HG02798 (cell line): ENCODE results near the gene ZNF785.
A peak's percentile ranks its signal among the peaks of the same experiment; 100 is the strongest.
"Not testable (repeated sequence)": the region's sequence is repeated elsewhere in the genome, so short reads cannot be mapped to it uniquely, and the experiment has no call there.

ENCODE experiments used
- ATAC-seq: cut with Tn5 transposase; IDR thresholded peaks from one replicate; pipeline ENCODE4 v1.9.1; 2021; ENCODE audit warnings: mild to moderate bottlenecking; ENCODE audit not compliant: unreplicated experiment, poor library complexity

Gene ZNF785

GRCh38 chr16:30543067-30543466 is 42.4 kb downstream of the ZNF785 start:
- no peak for ATAC-seq

GRCh38 chr16:30541502-30542329 is 43.8 kb downstream of the ZNF785 start:
- no peak for ATAC-seq

DNA sequence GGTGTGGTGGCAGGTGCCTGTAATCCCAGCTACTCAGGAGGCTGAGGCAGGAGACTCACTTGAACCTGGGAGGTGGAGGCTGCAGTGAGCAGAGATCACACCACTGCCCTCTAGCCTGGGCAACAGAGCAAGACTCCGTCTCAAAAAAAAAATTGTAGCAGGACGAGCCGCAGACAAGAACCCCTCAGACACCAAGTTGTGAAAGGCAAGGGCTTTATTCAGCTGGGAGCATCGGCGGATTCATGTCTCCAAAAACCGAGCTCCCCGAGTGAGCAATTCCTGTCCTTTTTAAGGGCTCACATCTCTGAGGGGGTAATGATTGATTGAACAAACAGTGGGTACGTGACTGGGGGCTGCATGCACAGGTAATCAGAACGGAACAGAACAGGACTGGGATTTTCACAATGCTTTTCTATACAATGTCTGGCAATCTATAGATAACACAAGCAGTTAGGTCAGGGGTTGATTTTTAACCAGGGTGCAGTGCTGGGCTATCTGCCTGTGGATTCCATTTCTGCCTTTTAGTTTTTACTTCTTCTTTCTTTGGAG is 44.5 kb downstream of the ZNF785 start:
- not testable (repeated sequence) for ATAC-seq

DNA sequence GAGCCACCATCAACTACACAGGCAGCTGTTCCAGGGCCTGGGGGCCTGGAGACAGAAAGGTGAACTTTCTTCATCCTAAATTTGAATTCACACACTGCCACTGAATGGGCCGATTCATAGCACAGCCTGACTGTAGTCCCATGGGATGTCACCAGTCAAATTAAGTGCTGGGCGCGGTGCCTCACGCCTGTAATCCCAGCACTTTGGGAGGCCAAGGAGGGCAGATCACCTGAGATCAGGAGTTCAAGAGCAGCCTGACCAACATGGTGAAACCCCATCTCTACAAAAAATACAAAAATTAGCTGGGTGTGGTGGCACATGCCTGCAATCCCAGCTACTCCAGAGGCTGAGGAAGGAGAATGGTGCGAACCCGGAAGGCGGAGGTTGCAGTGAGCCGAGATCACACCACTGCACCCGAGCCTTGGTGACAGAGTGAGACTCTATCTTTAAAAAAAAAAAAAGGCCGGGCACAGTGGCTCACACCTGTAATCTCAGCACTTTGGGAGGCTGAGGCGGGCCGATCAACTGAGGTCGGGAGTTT is 45.4 kb downstream of the ZNF785 start:
- not testable (repeated sequence) for ATAC-seq

DNA sequence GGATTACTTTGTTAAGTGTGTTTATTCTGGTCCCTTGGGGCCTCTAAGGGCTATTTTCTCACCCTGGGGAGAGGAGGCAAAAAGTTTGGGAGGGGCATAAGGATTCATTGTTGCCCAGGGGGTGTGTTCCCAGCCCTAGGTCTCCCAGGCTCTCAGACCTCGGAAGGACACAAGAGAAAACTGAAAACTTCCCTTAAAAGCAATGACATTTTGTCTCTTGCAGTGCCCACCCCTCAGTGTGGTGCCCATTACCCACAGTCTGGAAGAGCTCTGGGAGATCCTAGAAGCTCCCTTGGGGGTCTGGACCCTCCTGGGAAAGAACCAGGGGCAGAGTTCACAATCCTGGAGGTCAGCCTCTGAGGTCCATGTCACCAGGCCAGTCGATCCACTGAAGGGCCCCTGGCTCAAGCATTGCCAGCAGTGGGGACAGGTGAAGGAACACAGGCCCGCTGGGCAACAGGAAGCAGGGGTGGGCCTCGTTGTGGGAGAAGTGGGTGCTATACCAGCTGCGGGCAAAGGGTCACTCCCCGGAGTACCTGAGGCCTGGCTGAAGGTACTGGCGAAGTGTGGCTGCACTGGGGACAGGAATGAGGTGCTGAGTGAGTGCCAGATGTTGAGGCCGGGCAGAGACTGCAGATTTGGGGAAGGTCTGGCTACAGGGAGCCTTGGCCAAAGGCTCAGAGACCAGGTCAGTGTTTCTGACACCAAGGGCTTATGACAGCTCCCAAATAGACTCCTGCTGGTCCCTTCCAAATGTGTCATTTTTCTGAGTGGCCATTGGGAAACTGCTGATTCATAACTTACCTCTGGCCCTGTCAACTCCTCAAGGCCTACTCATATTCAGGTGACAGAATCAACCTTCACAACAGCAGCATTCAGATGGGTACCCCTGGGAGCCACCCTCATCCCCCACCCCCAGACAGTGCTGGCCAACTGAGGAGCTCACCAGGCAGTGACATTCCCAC is 46.2 kb downstream of the ZNF785 start:
- no peak for ATAC-seq

- not testable (repeated sequence) for ATAC-seq
Observed at GRCh38 chr16:30536391-30537024, 49.0 kb downstream of the ZNF785 start.

GRCh38 chr16:30535777-30536190 is 49.7 kb downstream of the ZNF785 start:
- ATAC-seq = peak; percentile 60

DNA sequence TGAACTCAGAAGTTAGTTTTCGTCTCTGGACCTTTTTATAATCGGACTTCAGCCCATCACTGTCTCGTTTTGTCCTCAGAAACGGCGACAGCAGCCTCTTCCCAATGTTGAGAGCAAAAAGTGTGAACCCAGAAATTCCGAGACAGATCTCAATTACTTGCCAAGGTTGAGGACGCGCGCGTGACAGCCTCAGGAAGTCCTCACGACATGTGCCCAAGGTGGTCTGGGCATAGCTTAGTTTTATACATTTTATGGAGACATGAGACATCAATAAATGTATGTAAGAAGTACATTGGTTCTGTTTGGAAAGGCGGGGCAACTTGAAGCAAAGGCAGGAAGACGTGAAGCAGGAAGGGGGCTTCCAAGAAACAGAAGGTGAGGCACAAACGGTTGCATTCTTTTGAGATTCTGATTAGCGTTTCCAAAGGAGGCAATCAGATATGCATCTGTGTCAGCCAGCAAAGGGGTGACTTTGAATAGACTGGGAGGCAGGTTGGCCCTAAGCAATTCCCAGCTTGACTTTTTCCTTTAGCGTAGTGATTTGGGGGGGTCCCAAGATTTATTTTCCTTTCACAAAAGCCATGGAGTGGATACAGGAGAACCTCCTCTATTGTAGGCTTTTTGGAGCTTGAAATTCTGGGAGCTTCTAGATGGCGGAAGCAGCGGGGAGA is 50.3 kb downstream of the ZNF785 start:
- peak; percentile 4 for ATAC-seq

DNA sequence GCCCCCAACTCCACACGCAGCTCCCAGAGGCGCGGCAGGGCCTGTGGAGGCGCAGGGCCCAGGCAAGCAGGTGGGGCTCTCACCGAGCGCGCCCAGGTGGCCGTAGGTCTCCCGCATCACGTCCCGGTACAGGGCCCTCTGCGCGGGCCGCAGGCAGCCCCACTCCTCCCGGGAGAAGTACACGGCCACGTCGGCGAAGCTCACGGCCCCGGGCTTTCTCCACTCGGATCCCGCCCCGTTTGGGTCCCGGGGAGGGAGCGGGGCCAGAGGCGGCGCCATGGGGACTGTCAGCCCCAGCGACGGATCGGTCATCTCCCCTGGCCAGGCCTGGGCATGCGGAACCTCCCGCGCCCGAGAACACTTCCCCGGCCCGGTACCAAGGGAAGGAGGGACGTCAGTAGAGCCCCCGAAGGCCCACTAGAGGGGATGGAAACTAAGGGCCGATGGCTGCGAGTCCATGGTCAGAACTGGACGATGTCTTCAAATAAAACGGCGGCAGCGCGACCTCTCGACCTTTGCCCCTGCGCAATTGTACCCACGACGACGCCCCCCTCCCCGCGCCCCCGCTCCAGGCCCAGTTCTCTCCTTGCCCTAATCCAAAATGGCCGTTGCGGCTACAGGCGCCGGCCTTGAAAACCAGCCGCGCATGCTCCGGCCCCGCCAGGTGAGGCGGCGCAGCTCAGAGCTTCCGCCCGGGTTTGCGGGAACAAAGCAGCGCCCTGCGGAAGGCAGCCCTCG is 51.0 kb downstream of the ZNF785 start, which contains the start of gene ZNF747:
ZNF747 (minus strand) TSS at position 491 of the 738 bp plus-strand sequence; CDS start at position 312, 179 bp downstream.
- ATAC-seq = peak; percentile 77

GRCh38 chr16:30533748-30534367 is 51.6 kb downstream of the ZNF785 start:
- peak; percentile 16 for ATAC-seq

DNA sequence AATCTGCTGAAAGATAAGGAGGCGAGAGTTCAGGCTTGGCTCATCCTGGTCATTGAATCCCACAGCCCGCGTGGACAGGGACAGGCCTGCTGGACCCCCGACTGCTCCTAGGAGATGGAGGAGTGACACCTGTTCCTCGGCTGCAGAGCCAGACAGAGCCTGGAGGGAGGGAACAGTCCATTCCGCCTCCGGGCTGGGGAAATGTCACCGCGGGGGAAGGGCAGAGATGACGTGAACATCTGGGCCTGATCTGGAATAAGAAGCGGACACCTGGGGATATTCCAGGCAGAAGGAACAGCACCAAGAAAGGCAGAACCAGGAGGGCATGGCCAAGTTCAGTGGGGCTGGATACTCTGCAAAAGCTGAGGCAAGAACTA is 52.4 kb downstream of the ZNF785 start:
- no peak for ATAC-seq

- ATAC-seq = no peak
Observed at GRCh38 chr16:30532285-30533145, 53.0 kb downstream of the ZNF785 start.
